H1 (cell line): ENCODE results near the gene SERPINB6. TPM values are rescaled to one million over a fixed set of nuclear protein-coding genes. Genes with fewer than 3 reads are reported as not detected.
A peak's percentile ranks its signal among the peaks of the same experiment; 100 is the strongest.

Source experiments
- CTCF ChIA-PET: fragments of 300-600 bp; sonication (Branson Sonifier 250); formaldehyde crosslinking; loops from one replicate; lab custom pipeline; 2021; ENCODE audit not compliant: partially characterized antibody; lab: Charles Lee
- POLR2A ChIA-PET: fragments of 300-600 bp; sonication (Branson Sonifier 250); formaldehyde crosslinking; loops from one replicate; lab custom pipeline; 2021; ENCODE audit warnings: inconsistent platforms; ENCODE audit not compliant: partially characterized antibody; lab: Charles Lee
- DNase-seq, 2 experiments: peaks; one replicate each; pipeline versions ENCODE4 v3.0.0 to v3.0.0-alpha.2; 2010 to 2022; ENCODE audit warnings: low spot score in 2 of 2, low read depth in 1 of 2, mixed read lengths in 1 of 2
- FAIRE-seq: peaks from 2 replicates; lab custom pipeline; 2011; peaks lifted over from hg19 to GRCh38; lab: Jason Lieb, UNC
- H2AFZ ChIP-seq: 2 replicates; pipeline ENCODE4 v1.8.1; 2012; ENCODE audit warnings: low read length, inconsistent platforms
- H2AK5ac ChIP-seq: 2 replicates; pipeline ENCODE4 v1.6.1; 2013; ENCODE audit warnings: low read depth, low read length
- H2BK120ac ChIP-seq: replicated peaks from 2 replicates; pipeline ENCODE3; 2013; ENCODE audit warnings: low read depth, low read length, inconsistent platforms
- H2BK12ac ChIP-seq: 2 replicates; pipeline ENCODE4 v1.6.1; 2013; ENCODE audit warnings: low read depth, low read length
- H2BK15ac ChIP-seq: 2 replicates; pipeline ENCODE4 v1.6.1; 2013; ENCODE audit warnings: low read length
- H2BK20ac ChIP-seq: 2 replicates; pipeline ENCODE4 v1.6.1; 2013; ENCODE audit warnings: low read length
- H2BK5ac ChIP-seq: 2 replicates; pipeline ENCODE4 v1.6.1; 2013; ENCODE audit warnings: low read depth, low read length
- H3K14ac ChIP-seq: 2 replicates; pipeline ENCODE4 v1.6.1; 2013; ENCODE audit warnings: inconsistent platforms; ENCODE audit not compliant: insufficient read length
- H3K18ac ChIP-seq: 2 replicates; pipeline ENCODE4 v1.6.1; 2013; ENCODE audit warnings: low read length; ENCODE audit errors: extremely low read depth
- H3K23ac ChIP-seq: 2 replicates; pipeline ENCODE4 v1.6.1; 2013; ENCODE audit warnings: inconsistent platforms; ENCODE audit not compliant: insufficient read length
- H3K23me2 ChIP-seq: 2 replicates; pipeline ENCODE4 v1.6.1; 2013; ENCODE audit warnings: low read depth, low read length
- H3K27ac ChIP-seq: 2 replicates; pipeline ENCODE4 v1.6.1; 2011; ENCODE audit warnings: low read depth, low read length, inconsistent platforms
- H3K27me3 ChIP-seq, 4 experiments: replicated peaks in 1 of 4; 1 replicate in 1 of 4; 2 replicates in 3 of 4; pipeline versions ENCODE4 v1.6.1 to v1.8.1; 2011 to 2013; ENCODE audit warnings: low read length in 3 of 4, mild to moderate bottlenecking in 3 of 4, inconsistent platforms in 2 of 4, mixed read lengths in 2 of 4, moderate library complexity in 1 of 4; ENCODE audit not compliant: control insufficient read depth in 3 of 4, insufficient read depth in 3 of 4; ENCODE audit errors: extremely low read depth in 1 of 4
- H3K36me3 ChIP-seq, 4 experiments: 2 replicates each; pipeline versions ENCODE4 v1.6.1 to v1.8.1; 2011 to 2013; ENCODE audit warnings: mild to moderate bottlenecking in 4 of 4, low read length in 3 of 4, moderate library complexity in 2 of 4, control low read depth in 1 of 4, inconsistent platforms in 1 of 4; ENCODE audit not compliant: insufficient read depth in 4 of 4, control insufficient read depth in 2 of 4
- H3K4ac ChIP-seq: replicated peaks from 2 replicates; pipeline ENCODE3; 2013; ENCODE audit warnings: low read length, low read depth, mixed read lengths, inconsistent platforms; ENCODE audit not compliant: insufficient read length
- H3K4me1 ChIP-seq, 4 experiments: replicated peaks in 1 of 4; 1 replicate in 1 of 4; 2 replicates in 3 of 4; pipeline versions ENCODE4 v1.6.1 to v1.8.1; 2011 to 2013; ENCODE audit warnings: low read length in 3 of 4, inconsistent platforms in 2 of 4, mixed read lengths in 1 of 4; ENCODE audit not compliant: insufficient read depth in 4 of 4, control insufficient read depth in 3 of 4
- H3K4me2 ChIP-seq, 2 experiments: 2 replicates each; pipeline versions ENCODE4 v1.6.1 to v1.8.1; 2011 to 2013; ENCODE audit warnings: low read depth in 2 of 2, low read length in 2 of 2, control low read depth in 1 of 2, inconsistent platforms in 1 of 2, mild to moderate bottlenecking in 1 of 2; ENCODE audit not compliant: insufficient read depth in 1 of 2
- H3K4me3 ChIP-seq, 4 experiments: fragments of 200-600, 300-600 bp in 1 of 4; sonication (generic), shearing (Covaris generic), sonication (Bioruptor Twin) in 1 of 4; 2 replicates each; pipeline versions ENCODE4 v1.5.1 to v1.8.1; 2011 to 2016; ENCODE audit warnings: low read length in 4 of 4, low read depth in 3 of 4, control low read depth in 2 of 4, inconsistent platforms in 2 of 4, mild to moderate bottlenecking in 2 of 4, mixed read lengths in 1 of 4, moderate library complexity in 1 of 4; ENCODE audit not compliant: insufficient read depth in 2 of 4; ENCODE audit errors: extremely low read depth in 1 of 4
- H3K56ac ChIP-seq: replicated peaks from 2 replicates; pipeline ENCODE3; 2013; ENCODE audit warnings: low read depth, mild to moderate bottlenecking, mixed read lengths, low read length, inconsistent platforms; ENCODE audit not compliant: insufficient read length
- H3K79me1 ChIP-seq: 2 replicates; pipeline ENCODE4 v1.6.1; 2013; ENCODE audit warnings: low read depth, low read length, control low read depth
- H3K79me2 ChIP-seq, 2 experiments: 2 replicates each; pipeline versions ENCODE4 v1.6.1 to v1.8.1; 2012 to 2013; ENCODE audit warnings: low read length in 2 of 2, mild to moderate bottlenecking in 2 of 2, inconsistent platforms in 1 of 2; ENCODE audit not compliant: insufficient read depth in 2 of 2, control insufficient read depth in 1 of 2
- H3K9ac ChIP-seq, 4 experiments: replicated peaks in 1 of 4; 1 replicate in 1 of 4; 2 replicates in 3 of 4; pipeline versions ENCODE4 v1.6.1 to v1.8.1; 2011 to 2013; ENCODE audit warnings: low read depth in 3 of 4, low read length in 3 of 4, control low read depth in 2 of 4, mild to moderate bottlenecking in 2 of 4, moderate library complexity in 2 of 4, inconsistent platforms in 1 of 4; ENCODE audit errors: extremely low read depth in 1 of 4
- H3K9me3 ChIP-seq, 2 experiments: 2 replicates each; pipeline versions ENCODE4 v1.6.1 to v1.8.1; 2012 to 2013; ENCODE audit warnings: mild to moderate bottlenecking in 2 of 2, moderate library complexity in 2 of 2, control low read depth in 1 of 2, inconsistent platforms in 1 of 2, low read depth in 1 of 2, low read length in 1 of 2, mixed read lengths in 1 of 2; ENCODE audit not compliant: insufficient read depth in 2 of 2
- H4K20me1 ChIP-seq, 2 experiments: replicated peaks in 1 of 2; 2 replicates each; pipeline versions ENCODE3 to v1.8.1; 2011 to 2013; ENCODE audit warnings: inconsistent platforms in 2 of 2, low read length in 2 of 2, mild to moderate bottlenecking in 1 of 2; ENCODE audit not compliant: insufficient read depth in 2 of 2, control insufficient read depth in 1 of 2
- H4K5ac ChIP-seq: 2 replicates; pipeline ENCODE4 v1.6.1; 2013; ENCODE audit warnings: low read length, low read depth, mixed read lengths, inconsistent platforms; ENCODE audit not compliant: insufficient read length
- H4K8ac ChIP-seq: 2 replicates; pipeline ENCODE4 v1.8.0; 2013; ENCODE audit warnings: mild to moderate bottlenecking, moderate library complexity, low read length, inconsistent platforms; ENCODE audit not compliant: insufficient read depth; ENCODE audit errors: extremely low read depth
- H4K91ac ChIP-seq: replicated peaks from 2 replicates; pipeline ENCODE3; 2013; ENCODE audit warnings: low read length, mixed read lengths, inconsistent platforms; ENCODE audit not compliant: insufficient read length
- BCL11A ChIP-seq, 2 experiments: IDR thresholded peaks; one replicate each; pipeline ENCODE4 v1.6.1; 2011; ENCODE audit warnings: low read depth in 2 of 2, low read length in 2 of 2, mild to moderate bottlenecking in 2 of 2
- CREB1 ChIP-seq: IDR thresholded peaks from 2 replicates; pipeline ENCODE4 v1.6.1; 2012; ENCODE audit warnings: inconsistent platforms
- EGR1 ChIP-seq: IDR thresholded peaks from 2 replicates; pipeline ENCODE4 v1.6.1; 2011; ENCODE audit warnings: low read depth, low read length, borderline replicate concordance
- GTF2F1 ChIP-seq: IDR thresholded peaks from 2 replicates; pipeline ENCODE4 v1.6.1; 2012; ENCODE audit warnings: low read depth, low read length, improper control_type of control experiment, borderline replicate concordance
- HDAC6 ChIP-seq: IDR thresholded peaks from one replicate; pipeline ENCODE4 v1.7.1; 2012; ENCODE audit warnings: low read depth, mild to moderate bottlenecking, inconsistent platforms, low read length, moderate library complexity
- NANOG ChIP-seq: IDR thresholded peaks from 2 replicates; pipeline ENCODE4 v1.6.1; 2011; ENCODE audit warnings: low read length, low read depth, mild to moderate bottlenecking, inconsistent platforms; ENCODE audit not compliant: insufficient read depth, poor library complexity, severe bottlenecking
- POLR2AphosphoS5 ChIP-seq: IDR thresholded peaks from 2 replicates; pipeline ENCODE4 v1.6.1; 2011; ENCODE audit warnings: low read depth, low read length
- RFX5 ChIP-seq: IDR thresholded peaks from 2 replicates; pipeline ENCODE4 v1.6.1; 2011; ENCODE audit warnings: low read depth, low read length, improper control_type of control experiment, borderline replicate concordance
- SAP30 ChIP-seq: fragments of 300-600 bp; sonication (generic); IDR thresholded peaks from 2 replicates; pipeline ENCODE4 v1.7.1; 2012; ENCODE audit warnings: low read length, moderate library complexity, mild to moderate bottlenecking, inconsistent platforms; ENCODE audit not compliant: insufficient read depth, insufficient replicate concordance
- TBP ChIP-seq: IDR thresholded peaks from 2 replicates; pipeline ENCODE4 v1.6.1; 2011; ENCODE audit warnings: low read depth, low read length, improper control_type of control experiment
- TEAD4 ChIP-seq: IDR thresholded peaks from 2 replicates; pipeline ENCODE4 v1.6.1; 2012; ENCODE audit warnings: low read depth, low read length, inconsistent platforms, mixed read lengths
- WGBS, 2 experiments: shearing (Covaris generic) in 1 of 2; methylation state at CpG; one replicate each; pipeline versions ENCODE4 v1.1.6 to v1.1.7; 2013 to 2015; ENCODE audit warnings: low lambda C conversion rate in 2 of 2, mixed read lengths in 2 of 2, inconsistent platforms in 1 of 2, low coverage in 1 of 2, missing lambda C conversion rate in 1 of 2; ENCODE audit not compliant: insufficient replicate concordance in 2 of 2, insufficient coverage in 1 of 2, insufficient read length in 1 of 2; ENCODE audit errors: extremely low coverage in 1 of 2, missing lambda C conversion rate in 1 of 2; 5-methylcytosine and 5-hydroxymethylcytosine counted together
- polyA plus RNA-seq, 7 experiments: library from polyadenylated mRNA; depleted of rRNA in 3 of 7; stranded (reverse) in 5 of 7; unstranded in 2 of 7; fragments of >200 nt in 5 of 7; fragments of 200-250 nt in 2 of 7; gene quantifications; 1 replicate in 5 of 7; 2 replicates in 1 of 7; 4 replicates in 1 of 7; pipeline versions ENCODE4 v1.2.1 to v1.2.3, GENCODE V29; 2011 to 2013; ENCODE audit warnings: missing spikeins in 2 of 7, mixed read lengths in 2 of 7
- total RNA-seq: library from RNA; stranded (reverse); fragmentation: NEBNext Ultra II Directional; extraction: Animal tissue kit (Norgen Biotek cat#: 25700); gene quantifications from 2 replicates; pipeline ENCODE4 v1.2.1, GENCODE V29; 2021
- TF ChIP-seq, protein P1 (sequence below), 3 experiments: IDR thresholded peaks; 1 replicate in 2 of 3; 2 replicates in 1 of 3; pipeline versions ENCODE4 v1.5.1 to v1.6.1; 2011; ENCODE audit warnings: low read length in 3 of 3, mild to moderate bottlenecking in 3 of 3, inconsistent platforms in 2 of 3, low read depth in 1 of 3, moderate library complexity in 1 of 3; ENCODE audit not compliant: insufficient read depth in 1 of 3; ENCODE audit errors: control extremely low read depth in 1 of 3

The SERPINB6 gene
- total and polyA plus RNA-seq, 2 of the 8 experiments (the other 6 are each of a cell fraction or from before 2014, with no cell fraction given), result 27.2 to 29.4 TPM

DNA sequence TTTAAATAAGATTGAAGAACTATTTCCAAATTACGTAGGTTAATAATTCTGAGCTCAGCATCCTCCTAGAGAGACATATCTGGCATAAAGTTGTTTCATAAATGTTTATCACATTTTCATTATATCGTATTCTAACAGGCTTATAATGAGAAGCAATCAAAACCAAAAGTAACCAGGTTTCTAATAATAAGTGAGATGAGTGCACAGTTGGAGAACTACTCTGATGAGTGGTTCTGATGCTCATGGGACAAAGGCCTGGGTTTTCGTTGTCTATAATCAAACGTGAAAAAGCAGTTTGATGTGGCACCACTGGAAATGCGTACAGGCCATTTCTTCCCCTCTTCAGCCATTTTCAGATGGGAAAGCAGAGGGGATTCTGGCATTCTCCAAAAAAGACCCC, 4.7 kb upstream of the SERPINB6 start:
- H2AFZ ChIP-seq, result no peak overlapping the region
- no peak overlapping the region for H3K18ac ChIP-seq
- TF ChIP-seq EGR1 (no peak), HDAC6 (no peak), GTF2F1 (no peak), RFX5 (no peak), SAP30 (no peak), CREB1 (no peak), TEAD4 (no peak), TBP (no peak), BCL11A (IDR thresholded peaks at IDR 0.05; ENCODE audit: low read depth in 2 of 2, low read length in 2 of 2) (no peak), POLR2AphosphoS5 (no peak), NANOG (no peak)
- TF ChIP-seq, protein P1, sequence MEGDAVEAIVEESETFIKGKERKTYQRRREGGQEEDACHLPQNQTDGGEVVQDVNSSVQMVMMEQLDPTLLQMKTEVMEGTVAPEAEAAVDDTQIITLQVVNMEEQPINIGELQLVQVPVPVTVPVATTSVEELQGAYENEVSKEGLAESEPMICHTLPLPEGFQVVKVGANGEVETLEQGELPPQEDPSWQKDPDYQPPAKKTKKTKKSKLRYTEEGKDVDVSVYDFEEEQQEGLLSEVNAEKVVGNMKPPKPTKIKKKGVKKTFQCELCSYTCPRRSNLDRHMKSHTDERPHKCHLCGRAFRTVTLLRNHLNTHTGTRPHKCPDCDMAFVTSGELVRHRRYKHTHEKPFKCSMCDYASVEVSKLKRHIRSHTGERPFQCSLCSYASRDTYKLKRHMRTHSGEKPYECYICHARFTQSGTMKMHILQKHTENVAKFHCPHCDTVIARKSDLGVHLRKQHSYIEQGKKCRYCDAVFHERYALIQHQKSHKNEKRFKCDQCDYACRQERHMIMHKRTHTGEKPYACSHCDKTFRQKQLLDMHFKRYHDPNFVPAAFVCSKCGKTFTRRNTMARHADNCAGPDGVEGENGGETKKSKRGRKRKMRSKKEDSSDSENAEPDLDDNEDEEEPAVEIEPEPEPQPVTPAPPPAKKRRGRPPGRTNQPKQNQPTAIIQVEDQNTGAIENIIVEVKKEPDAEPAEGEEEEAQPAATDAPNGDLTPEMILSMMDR (IDR thresholded peaks at IDR 0.05; ENCODE audit: control extremely low read depth in 1 of 3, insufficient read depth in 1 of 3, low read depth in 1 of 3, low read length in 3 of 3), result no peak

More for the DNA sequence above, 4.7 kb upstream of the SERPINB6 start:
- no peak overlapping the region for H3K4me3 ChIP-seq
- no peak overlapping the region for H3K56ac ChIP-seq
- no peaks in the 10 kb centered on the region for H3K79me1 ChIP-seq
- H3K27me3 ChIP-seq, result peaks cover 0 to 2% (median 0%) of the 10 kb centered on the region in 4 experiments; a peak in 1 of 7 replicates
- H3K27ac ChIP-seq, result no peak overlapping the region
- DNase-seq, result no peak
- no peak overlapping the region for H2BK15ac ChIP-seq
- no peak overlapping the region for H2BK120ac ChIP-seq
- H3K4me1 ChIP-seq, result peaks cover 0 to 6% (median 0%) of the 10 kb centered on the region in 4 experiments; a peak in 2 of 7 replicates
- H3K4me2 ChIP-seq, result no peak overlapping the region
- H3K4ac ChIP-seq, result no peak overlapping the region
- H3K14ac ChIP-seq, result no peak overlapping the region
- no peaks in the 10 kb centered on the region for H3K36me3 ChIP-seq
- ChIA-PET POLR2A (interaction anchor here (1.0 to 1.3 kb wide), 4 partner anchors 9 to 256 kb away, joined by 3 to 5 read pairs (median 3); no protein-coding TSS in a partner anchor), CTCF (interaction anchor here (0.7 to 9.3 kb wide), 5 partner anchors 9 to 213 kb away, joined by 3 to 54 read pairs (median 3); no protein-coding TSS in a partner anchor)
- H3K79me2 ChIP-seq, result no peaks in the 10 kb centered on the region
- 0 out of 2 replicates have a peak overlapping the region, but pooled peaks have one; percentile 27 for H2BK20ac ChIP-seq
- H3K9me3 ChIP-seq, result no peaks in the 10 kb centered on the region
- H3K23me2 ChIP-seq, result peaks cover 3% of the 10 kb centered on the region; the same call in 1 of the 2 replicates
- no peak for FAIRE-seq
- H2BK12ac ChIP-seq, result no peak overlapping the region
- no peak overlapping the region for H4K5ac ChIP-seq
- no peak overlapping the region for H2BK5ac ChIP-seq
- no peak overlapping the region for H3K23ac ChIP-seq
- WGBS, 2 experiments, result 94% methylated on average over 5 of the region's 5 CpGs; no CpG with 5 or more reads in 1 of the 2 experiments
- no peak overlapping the region for H4K8ac ChIP-seq
- H4K91ac ChIP-seq, result no peak overlapping the region
- no peak overlapping the region for H3K9ac ChIP-seq
- no peaks in the 10 kb centered on the region for H4K20me1 ChIP-seq
- no peak overlapping the region for H2AK5ac ChIP-seq
